Activated CD4-positive, alpha-beta T cell treated with anti-CD3 and anti-CD28 coated beads, Interleukin-10, Interleukin-2, amounts not matched to agents 100 ng/mL and 50 ng/mL, durations not matched to agents 16 hours and 8 hours (primary cell): ENCODE measurements around the gene PRKCE.
"Not testable (repeated sequence)": the region's sequence is repeated elsewhere in the genome, so short reads cannot be mapped to it uniquely, and the experiment has no call there.

ENCODE experiments used
- DNase-seq: peaks from one replicate; pipeline ENCODE4 v3.0.0-alpha.2; 2020

PRKCE gene

GRCh38 chr2:46223514-46223913 lies 572.0 kb downstream of the PRKCE start:
- not testable (repeated sequence) for DNase-seq

- DNase-seq, result no peak
Observed at GRCh38 chr2:46225150-46225625, 573.7 kb downstream of the PRKCE start.

GRCh38 chr2:46225730-46226129 lies 574.3 kb downstream of the PRKCE start:
- DNase-seq, result no peak

GRCh38 chr2:46226620-46227019 lies 575.1 kb downstream of the PRKCE start:
- no peak for DNase-seq

- no peak for DNase-seq
Observed at GRCh38 chr2:46227022-46227421, 575.5 kb downstream of the PRKCE start.

GRCh38 chr2:46227674-46228289 lies 576.3 kb downstream of the PRKCE start:
- no peak for DNase-seq

GRCh38 chr2:46229134-46230063 lies 577.9 kb downstream of the PRKCE start:
- DNase-seq, result peak; percentile 85

- peak; percentile 30 for DNase-seq
Observed at GRCh38 chr2:46230115-46230571, 578.7 kb downstream of the PRKCE start.

GRCh38 chr2:46230677-46231425 lies 579.4 kb downstream of the PRKCE start:
- no peak for DNase-seq

- no peak for DNase-seq
Observed at GRCh38 chr2:46231721-46232120, 580.2 kb downstream of the PRKCE start.

- DNase-seq, result no peak
Observed at GRCh38 chr2:46232860-46233259, 581.4 kb downstream of the PRKCE start.

- DNase-seq, result no peak
Observed at GRCh38 chr2:46236006-46236875, 584.8 kb downstream of the PRKCE start.

GRCh38 chr2:46236876-46237859 lies 585.7 kb downstream of the PRKCE start:
- no peak for DNase-seq
